HG02943 (cell line): ENCODE results near the gene MYMX.

ENCODE experiments used
- ATAC-seq: cut with Tn5 transposase; IDR thresholded peaks from one replicate; pipeline ENCODE4 v1.9.1; 2021; ENCODE audit warnings: mild to moderate bottlenecking, low read depth, moderate library complexity; ENCODE audit not compliant: unreplicated experiment

The MYMX gene

GRCh38 chr6:44262467-44263353 lies 46.0 kb downstream of the MYMX start:
- no peak for ATAC-seq

DNA sequence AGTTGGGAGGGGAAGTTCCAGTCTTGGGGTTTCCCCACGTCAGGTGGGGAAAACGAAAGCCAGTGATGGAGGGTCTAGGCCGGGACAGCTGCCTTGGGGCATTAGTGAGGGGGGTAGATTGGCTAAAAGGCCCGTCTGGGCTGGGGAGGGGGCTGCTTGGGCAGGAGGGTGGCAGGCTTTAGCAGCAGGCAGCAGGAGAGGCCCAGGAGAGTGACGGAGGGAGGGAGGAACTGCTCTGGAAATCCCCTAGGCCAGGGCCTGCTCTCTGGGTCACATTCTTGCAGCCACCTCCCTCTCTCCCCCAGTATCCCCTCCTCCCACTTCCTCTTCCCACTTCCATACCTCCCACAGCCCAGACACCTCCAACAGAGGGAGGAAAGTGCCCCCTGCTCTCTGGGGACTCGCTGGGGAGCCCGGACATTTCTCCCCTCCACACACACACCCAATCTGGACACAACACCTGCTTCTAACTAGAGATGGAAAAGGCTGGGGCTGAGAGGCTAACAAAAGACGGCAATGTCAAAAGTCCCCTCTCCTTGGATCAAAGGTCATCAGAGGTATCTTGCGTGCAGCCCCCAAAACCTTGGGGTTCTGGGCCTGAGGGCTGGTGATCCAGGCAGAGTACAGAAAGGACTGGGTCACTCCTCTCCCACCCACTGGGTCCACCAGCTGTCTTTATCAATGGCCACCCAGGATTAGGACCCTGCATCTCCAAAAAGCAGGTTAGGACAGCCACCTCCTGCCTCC lies 46.8 kb downstream of the MYMX start:
- ATAC-seq: no peak

GRCh38 chr6:44264154-44265006 lies 47.7 kb downstream of the MYMX start:
- peak; percentile 44 for ATAC-seq

- peak; percentile 30 for ATAC-seq
These were observed 48.4 kb downstream of the MYMX start, which contains the start of gene NFKBIE for GRCh38 chr6:44265007-44265721. TSS of gene NFKBIE (minus strand) at chr6:44265551. CDS start at chr6:44265346, 205 bp downstream.

GRCh38 chr6:44265722-44266233 lies 49.1 kb downstream of the MYMX start:
- no peak for ATAC-seq

DNA sequence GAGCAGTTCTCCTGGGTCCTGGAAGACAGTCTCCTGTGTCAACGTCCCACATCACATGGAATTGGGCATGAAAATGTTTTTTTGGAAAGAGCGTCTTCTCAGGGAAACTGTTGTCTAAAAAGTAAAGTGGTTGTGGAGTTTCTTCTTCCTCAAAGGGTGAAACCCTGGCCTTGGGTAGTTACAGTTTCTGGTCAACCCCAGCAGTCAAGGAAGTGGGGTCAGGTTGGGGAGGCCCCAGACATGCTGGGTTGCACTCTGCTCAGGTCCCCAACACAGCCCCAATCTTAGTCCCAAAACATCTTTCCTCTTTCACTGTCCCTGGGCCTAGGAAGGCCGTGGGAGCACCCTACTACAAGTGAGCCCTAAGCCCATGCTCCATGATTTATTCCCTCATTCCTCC lies 49.6 kb downstream of the MYMX start:
- no peak for ATAC-seq

DNA sequence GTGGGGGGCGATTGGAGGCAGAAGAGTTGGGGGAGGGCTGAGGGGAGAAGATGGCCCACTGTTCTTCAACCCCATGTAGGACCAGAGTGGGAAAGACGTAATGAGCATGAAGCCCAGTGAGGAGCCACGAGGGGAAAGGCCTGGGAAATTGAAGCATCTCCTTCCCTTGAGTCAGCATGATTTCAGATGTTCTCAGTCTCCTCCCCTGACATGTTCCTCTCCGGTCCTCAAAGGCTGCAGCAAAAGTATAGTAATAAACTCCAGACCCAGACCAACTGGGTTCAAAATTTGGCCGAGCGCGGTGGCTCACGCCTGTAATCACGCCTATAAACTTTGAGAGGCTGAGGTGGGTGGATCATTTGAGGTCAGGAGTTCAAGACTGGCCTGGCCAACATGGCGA lies 50.5 kb downstream of the MYMX start:
- ATAC-seq: no peak
